Spleen (tissue), 7 donors: Measurements from ENCODE around the gene EXOC6B.

ENCODE experiments used
- POLR2A ChIP-seq, 3 donors: fragments of 450-650 bp; IDR thresholded peaks; one replicate each; pipeline ENCODE4 v1.5.1; 2017; ENCODE audit warnings: antibody characterized with exemption in 3 of 3, mild to moderate bottlenecking in 1 of 3
- TF ChIP-seq, protein P1 (sequence below), 11 experiments: fragments of 200-600 bp in 7 of 11; fragments of 450-650 bp in 4 of 11; sonication (generic) in 4 of 11; IDR thresholded peaks in 8 of 11; conservative IDR thresholded peaks in 3 of 11; 1 replicate in 7 of 11; 2 replicates in 4 of 11; pipeline versions ENCODE4 v1.4.0 to v1.8.0; 2016 to 2021; ENCODE audit warnings: antibody characterized with exemption in 11 of 11, inconsistent platforms in 4 of 11, mild to moderate bottlenecking in 1 of 11
- donor health status: DM: no; HTN: no; CAD: no; lungs with moderate emphysema.
- donor health status: DM: no; HTN: no; CAD: no.
- donor health status: DM: no; HTN: no; CAD: no.

DNA sequence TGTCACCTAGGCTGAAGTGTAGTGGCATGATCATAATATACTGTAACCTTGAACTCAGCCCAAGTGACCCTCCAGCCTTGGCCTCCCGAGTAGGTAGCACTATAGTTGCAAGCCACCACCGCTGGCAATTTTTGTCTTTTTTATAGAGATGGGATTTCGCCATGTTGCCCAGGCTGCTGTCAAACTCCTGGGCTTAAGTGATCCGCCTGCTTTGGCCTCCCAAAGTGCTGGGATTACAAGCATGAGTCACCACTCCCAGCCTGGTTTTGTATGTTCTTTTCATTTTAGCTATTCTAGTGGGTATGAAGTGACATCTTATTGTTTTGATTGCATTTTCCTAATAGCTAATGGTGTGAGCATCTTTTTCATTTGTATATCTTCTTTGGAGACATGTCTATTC, 11.3 kb upstream of the EXOC6B start:
- TF ChIP-seq, protein P1, sequence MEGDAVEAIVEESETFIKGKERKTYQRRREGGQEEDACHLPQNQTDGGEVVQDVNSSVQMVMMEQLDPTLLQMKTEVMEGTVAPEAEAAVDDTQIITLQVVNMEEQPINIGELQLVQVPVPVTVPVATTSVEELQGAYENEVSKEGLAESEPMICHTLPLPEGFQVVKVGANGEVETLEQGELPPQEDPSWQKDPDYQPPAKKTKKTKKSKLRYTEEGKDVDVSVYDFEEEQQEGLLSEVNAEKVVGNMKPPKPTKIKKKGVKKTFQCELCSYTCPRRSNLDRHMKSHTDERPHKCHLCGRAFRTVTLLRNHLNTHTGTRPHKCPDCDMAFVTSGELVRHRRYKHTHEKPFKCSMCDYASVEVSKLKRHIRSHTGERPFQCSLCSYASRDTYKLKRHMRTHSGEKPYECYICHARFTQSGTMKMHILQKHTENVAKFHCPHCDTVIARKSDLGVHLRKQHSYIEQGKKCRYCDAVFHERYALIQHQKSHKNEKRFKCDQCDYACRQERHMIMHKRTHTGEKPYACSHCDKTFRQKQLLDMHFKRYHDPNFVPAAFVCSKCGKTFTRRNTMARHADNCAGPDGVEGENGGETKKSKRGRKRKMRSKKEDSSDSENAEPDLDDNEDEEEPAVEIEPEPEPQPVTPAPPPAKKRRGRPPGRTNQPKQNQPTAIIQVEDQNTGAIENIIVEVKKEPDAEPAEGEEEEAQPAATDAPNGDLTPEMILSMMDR (IDR thresholded peaks at IDR 0.05 in 8 of 11, conservative IDR thresholded peaks at IDR 0.05 in 3 of 11): no peak
- TF ChIP-seq POLR2A (IDR thresholded peaks at IDR 0.05): no peak
